IPS DF 4.7 (cell line): ENCODE measurements around the gene NEURL3.
"Not testable (repeated sequence)": the region's sequence is repeated elsewhere in the genome, so short reads cannot be mapped to it uniquely, and the experiment has no call there.

Experiments used
- DNase-seq: peaks from one replicate; pipeline ENCODE4 v3.0.0-alpha.2; 2013; ENCODE audit warnings: low spot score; ENCODE audit errors: extremely low read depth

The NEURL3 gene

DNA sequence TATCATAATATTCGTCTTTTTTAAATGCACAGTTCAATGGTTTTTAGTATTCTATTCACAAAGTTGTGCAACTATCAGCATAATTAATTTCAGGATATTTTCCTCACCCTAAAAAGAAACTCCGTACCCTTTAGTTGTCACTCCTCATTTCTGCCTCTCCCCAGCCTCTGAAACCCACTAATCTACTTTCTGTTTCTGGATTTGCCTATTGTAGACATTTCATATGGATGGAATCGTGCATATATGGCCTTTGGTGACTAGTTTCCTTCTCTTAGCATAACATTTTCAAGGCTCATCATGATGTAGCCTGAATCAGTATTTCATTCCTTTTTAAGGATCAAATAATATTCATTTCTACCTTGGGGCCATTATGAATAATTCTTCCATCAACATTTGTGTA lies 18.5 kb downstream of the NEURL3 start:
- no peak for DNase-seq

- no peak for DNase-seq
Measured at GRCh38 chr2:96485751-96486651, 19.2 kb downstream of the NEURL3 start.

DNA sequence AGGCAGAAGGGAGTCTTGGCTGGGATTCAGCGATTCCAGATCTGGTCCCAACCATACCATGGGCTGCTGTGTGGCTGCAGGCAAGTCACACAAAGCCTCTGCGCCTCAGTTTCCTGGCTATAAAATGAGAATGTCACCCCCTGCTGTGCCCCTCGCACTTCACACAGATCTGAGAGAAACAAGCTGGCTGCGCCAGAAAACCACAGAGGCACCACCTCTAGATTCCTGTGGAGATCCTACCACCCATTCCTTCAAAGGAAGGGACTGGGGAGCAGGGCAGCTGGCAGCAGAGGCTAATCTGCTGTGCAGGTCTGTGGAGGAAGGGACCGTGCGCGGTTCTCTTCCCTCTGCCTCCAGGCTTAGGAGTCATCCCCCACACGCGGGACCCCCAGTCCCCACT lies 19.8 kb downstream of the NEURL3 start:
- no peak for DNase-seq

GRCh38 chr2:96484091-96484490 lies 21.1 kb downstream of the NEURL3 start:
- DNase-seq, result no peak

DNA sequence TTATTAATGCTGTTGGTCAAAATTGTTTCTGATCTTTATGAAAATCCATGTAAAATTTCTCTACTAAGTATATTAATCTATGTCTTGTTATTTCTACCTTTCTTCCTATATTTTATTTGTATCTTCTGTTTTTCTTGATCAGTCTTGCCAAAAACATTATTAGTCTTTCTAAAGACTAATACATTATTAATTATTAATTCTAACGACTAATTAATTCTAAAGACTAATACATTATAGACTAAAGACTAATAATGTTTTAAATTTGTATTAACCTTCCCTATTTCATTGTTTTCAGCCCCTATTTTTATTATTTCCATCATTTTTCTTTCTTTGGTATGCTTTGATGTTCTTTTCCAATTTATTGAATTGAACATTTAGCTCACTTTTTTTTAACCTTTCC lies 27.7 kb downstream of the NEURL3 start:
- DNase-seq, result no peak

- no peak for DNase-seq
Measured at GRCh38 chr2:96471772-96472171, 33.4 kb downstream of the NEURL3 start.

DNA sequence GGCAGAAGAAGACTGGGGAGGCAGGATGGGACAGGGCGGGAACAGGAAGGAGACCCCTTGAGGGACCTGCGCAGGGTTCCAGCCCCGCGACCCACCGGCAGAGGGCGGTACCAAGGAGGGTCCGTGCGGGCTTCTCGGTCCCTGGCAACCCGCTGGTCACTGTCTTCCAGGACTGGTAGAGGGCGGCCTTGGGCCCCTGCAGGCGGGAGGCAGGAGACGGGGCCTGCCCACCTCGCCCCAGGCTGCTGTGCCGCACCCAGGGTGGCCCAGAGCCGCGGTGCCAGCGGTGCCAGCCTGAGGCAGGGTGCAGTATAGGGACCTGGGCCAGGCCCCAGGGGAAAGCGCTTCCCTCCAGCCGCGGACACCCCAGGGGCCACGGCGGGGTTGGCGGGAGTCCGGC lies 34.5 kb downstream of the NEURL3 start:
- DNase-seq, result peak; percentile 38

DNA sequence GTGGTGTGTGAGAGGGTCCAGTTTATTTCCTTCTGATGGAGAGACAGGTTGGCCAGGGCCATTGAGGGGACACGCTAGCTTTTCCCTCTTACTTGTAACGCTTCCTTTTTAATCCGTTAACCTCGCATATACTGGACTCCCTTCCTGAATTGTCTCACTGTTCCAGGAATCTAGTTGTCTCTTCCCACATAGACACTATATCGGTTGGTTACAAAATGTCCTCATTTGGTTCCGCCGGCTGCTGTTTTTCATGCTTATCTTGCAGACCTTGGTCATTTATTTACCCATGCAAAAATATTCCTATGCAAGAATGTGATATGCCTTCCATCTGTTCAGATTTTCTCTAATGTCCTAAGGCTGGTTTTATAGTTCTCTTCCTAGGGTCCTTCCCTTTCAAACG lies 35.0 kb downstream of the NEURL3 start:
- no peak for DNase-seq

DNA sequence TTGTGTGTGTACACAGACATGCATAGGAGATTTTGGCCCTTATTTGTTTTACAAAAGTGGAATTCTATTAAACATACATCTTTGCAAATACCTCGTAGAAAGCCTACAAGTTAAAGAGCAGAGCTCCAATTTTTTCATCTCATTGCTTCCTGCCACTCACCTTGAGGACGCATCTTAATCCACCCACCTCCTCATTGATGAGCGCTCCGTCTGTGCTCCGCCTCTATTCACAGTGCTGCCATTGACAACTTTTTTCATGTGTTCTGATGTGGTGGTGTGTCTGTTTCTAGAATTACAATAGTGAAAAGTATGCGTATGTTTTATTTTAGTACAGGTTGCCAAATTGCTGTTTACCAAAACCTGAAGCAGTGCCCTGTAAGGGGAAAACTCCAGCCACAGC lies 36.3 kb downstream of the NEURL3 start:
- DNase-seq, result no peak

GRCh38 chr2:96464651-96465050 lies 40.5 kb downstream of the NEURL3 start:
- no peak for DNase-seq

- DNase-seq, result no peak
Measured at GRCh38 chr2:96464061-96464460, 41.1 kb downstream of the NEURL3 start.

GRCh38 chr2:96463119-96463518 lies 42.0 kb downstream of the NEURL3 start:
- no peak for DNase-seq

DNA sequence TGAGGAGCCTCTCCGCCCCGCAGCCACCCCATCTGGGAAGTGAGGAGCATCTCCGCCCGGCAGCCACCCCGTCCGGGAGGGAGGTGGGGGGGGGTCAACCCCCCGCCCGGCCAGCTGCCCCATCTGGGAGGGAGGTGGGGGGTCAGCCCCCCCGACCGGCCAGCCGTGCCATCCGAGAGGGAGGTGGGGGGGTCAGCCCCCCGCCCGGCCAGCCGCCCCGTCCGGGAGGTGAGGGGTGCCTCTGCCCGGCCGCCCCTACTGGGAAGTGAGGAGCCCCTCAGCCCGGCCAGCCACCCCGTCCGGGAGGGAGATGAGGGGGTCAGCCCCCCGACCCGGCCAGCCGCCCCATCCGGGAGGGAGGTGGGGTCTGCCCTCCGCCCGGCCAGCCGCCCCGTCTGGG lies 43.5 kb downstream of the NEURL3 start:
- not testable (repeated sequence) for DNase-seq

- DNase-seq, result no peak
Measured at GRCh38 chr2:96452053-96452452, 53.1 kb downstream of the NEURL3 start.

DNA sequence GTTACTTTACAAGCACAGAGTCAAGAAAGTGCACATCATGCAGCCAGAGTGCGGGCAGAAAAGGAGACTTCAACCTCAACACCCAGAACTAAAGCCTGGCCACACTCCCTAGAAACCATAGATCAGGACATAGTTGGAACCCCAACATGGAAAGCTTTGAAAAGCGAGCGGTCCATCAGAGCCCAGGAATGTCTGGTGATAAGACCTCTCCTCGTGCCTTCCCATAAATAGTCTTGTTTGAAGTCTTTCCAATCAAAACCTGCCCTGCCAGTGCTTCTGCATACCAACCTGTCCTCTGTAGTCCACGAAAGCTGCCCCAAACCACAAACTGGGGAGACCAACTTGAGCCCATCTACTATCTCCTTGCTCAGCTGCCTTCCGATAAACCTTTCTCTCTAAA lies 55.5 kb downstream of the NEURL3 start:
- DNase-seq, result no peak

DNA sequence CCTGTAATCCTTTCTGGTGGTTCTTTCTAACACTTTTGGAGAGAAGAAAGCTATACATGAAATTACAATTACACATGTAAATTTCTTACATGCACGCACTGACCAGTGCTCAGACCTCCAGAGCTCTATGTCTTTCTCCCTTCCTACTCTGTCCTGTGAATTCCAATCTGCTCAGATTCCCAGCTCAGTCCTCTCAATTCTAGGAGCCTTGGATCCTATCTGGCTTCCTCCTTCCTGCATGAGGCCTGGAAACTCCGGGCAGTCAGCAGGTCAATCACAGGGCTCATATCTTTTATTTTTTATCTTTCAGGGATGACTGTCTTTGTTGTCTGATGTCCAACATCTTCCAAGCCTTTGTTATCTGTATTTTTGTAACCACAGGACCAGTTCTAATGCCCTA lies 56.0 kb downstream of the NEURL3 start:
- DNase-seq, result no peak

GRCh38 chr2:96447726-96448125 lies 57.4 kb downstream of the NEURL3 start:
- no peak for DNase-seq
